Adrenal gland (tissue), 12 donors: ENCODE measurements around the gene HOXB8. TPM values are rescaled to one million over a fixed set of nuclear protein-coding genes. Genes with fewer than 3 reads are reported as not detected.

Experiments used
- DNase-seq, 7 donors: peaks; one replicate each; pipeline ENCODE4 v3.0.0-alpha.2; 2019 to 2020
- H3K27ac ChIP-seq, 5 donors: fragments of 200-600 bp; sonication (generic) in 4 of 5; 1 replicate in 3 of 5; 2 replicates in 2 of 5; pipeline versions ENCODE4 v1.5.1 to v1.8.0; 2016 to 2020; ENCODE audit warnings: mild to moderate bottlenecking in 1 of 5
- H3K27me3 ChIP-seq: fragments of 200-600 bp; 2 replicates; pipeline ENCODE4 v1.8.0; 2021
- H3K36me3 ChIP-seq, 2 donors: fragments of 200-600 bp; replicated peaks in 1 of 2; 1 replicate in 1 of 2; 2 replicates in 1 of 2; pipeline versions ENCODE4 v1.5.1 to v1.8.0; 2018 to 2022
- H3K4me1 ChIP-seq, 2 donors: fragments of 200-600 bp; replicated peaks in 1 of 2; 1 replicate in 1 of 2; 2 replicates in 1 of 2; pipeline versions ENCODE4 v1.5.1 to v1.8.0; 2018 to 2021
- H3K4me3 ChIP-seq, 4 donors: fragments of 200-600 bp; sonication (generic) in 3 of 4; one replicate each; pipeline ENCODE4 v1.5.1; 2016 to 2018
- H3K9me3 ChIP-seq, 3 donors: fragments of 200-600 bp; sonication (generic) in 1 of 3; replicated peaks in 1 of 3; 1 replicate in 2 of 3; 2 replicates in 1 of 3; pipeline versions ENCODE4 v1.5.1 to v1.8.0; 2016 to 2021
- POLR2A ChIP-seq, 2 donors: fragments of 450-650 bp; IDR thresholded peaks; one replicate each; pipeline ENCODE4 v1.6.1; 2017; ENCODE audit warnings: antibody characterized with exemption in 2 of 2, mild to moderate bottlenecking in 2 of 2, moderate library complexity in 1 of 2
- WGBS, 4 donors: extraction: QIAGEN DNeasy Blood & Tissue Kit in 2 of 4; methylation state at CpG; one replicate each; pipeline versions ENCODE4 v1.1.5 to v1.1.7; 2013 to 2017; 5-methylcytosine and 5-hydroxymethylcytosine counted together
- intact Hi-C, 2 donors: fragments of 100-400 bp; cut with DNase I; formaldehyde crosslinking; loops; one replicate each; pipeline versions ENCODE4 v1.14.1 to v1.15.0; 2022 to 2023
- polyA plus RNA-seq, 3 donors: library from polyadenylated mRNA; stranded (reverse); fragments of 200-250 nt in 2 of 3; fragments of 350-450 nt in 1 of 3; fragmentation: Illumina TruSeq in 1 of 3; extraction: RNeasy Lipid Tissue Mini Kit (QIAGEN cat#74804) in 1 of 3; gene quantifications; one replicate each; pipeline ENCODE4 v1.2.3, GENCODE V29; 2013 to 2014
- total RNA-seq, 9 donors: library from RNA; depleted of rRNA in 4 of 9; stranded (reverse); fragments of >200 nt in 4 of 9; fragments of 120-200 nt in 1 of 9; fragmentation: NEBNext Ultra II Directional in 1 of 9; extraction: Animal tissue kit (Norgen Biotek cat#: 25700) in 1 of 9; gene quantifications; one replicate each; pipeline versions ENCODE4 v1.1.0 to v1.2.4, GENCODE V29; 2013 to 2023
- TF ChIP-seq, protein P1 (sequence below), 6 experiments: fragments of 450-650 bp in 4 of 6; fragments of 200-600 bp in 2 of 6; sonication (generic) in 1 of 6; IDR thresholded peaks; 1 replicate in 5 of 6; 2 replicates in 1 of 6; pipeline versions ENCODE4 v1.5.1 to v1.8.0; 2016 to 2021; ENCODE audit warnings: antibody characterized with exemption in 6 of 6, mild to moderate bottlenecking in 2 of 6, moderate library complexity in 1 of 6
- donor health status: healthy with polysubstance abuse.
- donor health status: Bipolar disorder and iron deficiency.
- donor health status: DM: yes; HTN: yes; CAD: no.
- donor health status: DM: no; HTN: no; CAD: no.
- donor health status: DM: no; HTN: no; CAD: no.
- donor health status: DM: yes; HTN: yes; CAD: no.

Gene HOXB8
- total and polyA plus RNA-seq, 12 donors: 0.72 to 13.3 (median 5.9) TPM

DNA sequence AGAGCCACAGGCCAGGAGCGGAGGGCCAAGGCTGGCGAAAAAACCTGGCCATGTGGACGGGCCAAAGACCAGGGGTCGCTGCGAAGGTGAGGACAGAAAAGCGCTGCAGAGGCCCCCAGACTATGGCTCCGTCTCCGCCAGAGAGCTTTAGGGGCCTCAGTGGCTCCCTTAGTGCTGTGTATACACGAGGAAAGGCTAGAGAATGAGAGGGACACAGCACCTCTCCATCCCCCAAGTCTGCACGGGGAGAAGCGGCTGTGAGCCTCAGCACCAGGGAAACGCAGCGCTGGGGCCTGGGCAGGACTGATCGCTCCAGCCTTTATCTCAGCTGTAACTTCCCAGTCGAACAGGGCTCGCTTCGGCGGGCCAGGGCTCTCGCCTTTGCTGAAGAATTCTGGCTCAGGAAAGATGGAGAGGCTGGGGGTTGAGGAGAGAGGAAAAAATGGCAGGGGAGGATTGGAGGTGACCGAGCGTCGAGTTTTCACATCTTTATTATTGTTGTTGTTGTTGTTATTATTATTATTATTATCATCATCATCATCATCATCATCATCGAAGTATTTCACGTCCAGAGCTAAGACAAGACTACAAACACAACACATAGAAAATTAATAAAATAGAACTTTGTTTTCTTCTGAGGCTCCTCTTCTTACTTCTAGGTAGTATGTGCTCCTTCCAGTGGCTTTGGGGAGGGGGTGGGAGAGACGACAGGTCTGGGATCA, 19.7 kb downstream of the HOXB8 start:
- 81 to 86% (median 82%) methylated on average over 24 to 25 of the region's 25 CpGs for WGBS, 4 donors
- intact Hi-C loops: loop anchor here (5.0 to 10.0 kb wide), 2 partner anchors 251 to 258 kb away; no protein-coding TSS in a partner anchor
- DNase-seq: no peak
- peaks cover 0 to 13% of the 10 kb centered on the region in 2 donors for H3K36me3 ChIP-seq
- no peaks in the 10 kb centered on the region for H3K27me3 ChIP-seq
- TF ChIP-seq POLR2A (IDR thresholded peaks at IDR 0.05): no peak
- TF ChIP-seq, protein P1, sequence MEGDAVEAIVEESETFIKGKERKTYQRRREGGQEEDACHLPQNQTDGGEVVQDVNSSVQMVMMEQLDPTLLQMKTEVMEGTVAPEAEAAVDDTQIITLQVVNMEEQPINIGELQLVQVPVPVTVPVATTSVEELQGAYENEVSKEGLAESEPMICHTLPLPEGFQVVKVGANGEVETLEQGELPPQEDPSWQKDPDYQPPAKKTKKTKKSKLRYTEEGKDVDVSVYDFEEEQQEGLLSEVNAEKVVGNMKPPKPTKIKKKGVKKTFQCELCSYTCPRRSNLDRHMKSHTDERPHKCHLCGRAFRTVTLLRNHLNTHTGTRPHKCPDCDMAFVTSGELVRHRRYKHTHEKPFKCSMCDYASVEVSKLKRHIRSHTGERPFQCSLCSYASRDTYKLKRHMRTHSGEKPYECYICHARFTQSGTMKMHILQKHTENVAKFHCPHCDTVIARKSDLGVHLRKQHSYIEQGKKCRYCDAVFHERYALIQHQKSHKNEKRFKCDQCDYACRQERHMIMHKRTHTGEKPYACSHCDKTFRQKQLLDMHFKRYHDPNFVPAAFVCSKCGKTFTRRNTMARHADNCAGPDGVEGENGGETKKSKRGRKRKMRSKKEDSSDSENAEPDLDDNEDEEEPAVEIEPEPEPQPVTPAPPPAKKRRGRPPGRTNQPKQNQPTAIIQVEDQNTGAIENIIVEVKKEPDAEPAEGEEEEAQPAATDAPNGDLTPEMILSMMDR (IDR thresholded peaks at IDR 0.05): no peak
- peaks cover 0 to 33% of the 10 kb centered on the region in 2 donors for H3K4me1 ChIP-seq
- H3K9me3 ChIP-seq: no peaks in the 10 kb centered on the region
- no peak overlapping the region for H3K4me3 ChIP-seq
- peak overlapping the region in 1 of 5 donors; percentile 84 for H3K27ac ChIP-seq

DNA sequence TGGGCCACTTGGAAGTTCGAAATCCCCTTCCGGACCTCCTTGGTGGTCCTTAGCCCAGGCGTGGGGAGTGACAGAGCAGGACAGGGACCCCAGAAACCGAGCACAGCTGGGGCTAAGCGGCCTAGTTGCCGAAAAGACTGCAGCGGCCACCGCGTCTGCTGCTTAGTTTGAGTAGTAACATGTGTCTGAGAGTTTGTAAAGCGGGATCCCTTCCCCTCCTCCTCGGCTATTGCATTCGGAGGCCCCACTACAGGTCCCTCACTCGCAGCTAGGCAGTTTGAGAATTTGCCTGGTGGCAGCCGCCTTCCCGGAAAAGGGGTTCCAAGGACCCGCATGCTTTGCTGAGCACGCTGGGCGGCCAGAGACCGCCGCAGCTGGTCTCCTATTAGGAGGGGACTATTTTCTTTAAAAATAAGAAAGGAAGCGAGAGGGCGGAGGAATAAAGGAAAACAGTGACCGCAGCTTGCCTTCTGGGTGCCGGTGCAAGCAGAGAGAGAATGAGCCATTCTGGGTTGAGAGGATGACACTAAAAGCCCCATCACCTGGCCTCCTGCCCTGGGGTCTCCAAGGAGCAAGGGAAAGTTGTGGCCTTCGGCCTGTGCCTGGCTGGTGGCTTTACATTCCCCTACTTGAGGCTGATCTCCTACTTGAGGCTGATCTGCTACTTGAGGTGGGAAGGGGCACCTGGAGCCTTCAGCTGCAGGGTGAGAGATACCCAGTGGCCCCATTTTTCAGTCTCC, 20.4 kb downstream of the HOXB8 start:
- intact Hi-C loops: loop anchor here (5.0 to 10.0 kb wide), 2 partner anchors 250 to 257 kb away; no protein-coding TSS in a partner anchor
- Histone ChIP-seq H3K27ac (peak overlapping the region in 1 of 5 donors; percentile 66), H3K4me1 (peaks cover 0 to 33% of the 10 kb centered on the region in 2 donors), H3K9me3 (no peaks in the 10 kb centered on the region), H3K4me3 (no peak overlapping the region), H3K36me3 (peaks cover 0 to 13% of the 10 kb centered on the region in 2 donors), H3K27me3 (no peaks in the 10 kb centered on the region)
- TF ChIP-seq, protein P1 (IDR thresholded peaks at IDR 0.05): no peak
- no peak for TF ChIP-seq POLR2A (IDR thresholded peaks at IDR 0.05)
- WGBS, 4 donors: 68 to 87% (median 81%) methylated on average over 23 to 25 of the region's 25 CpGs
- DNase-seq: no peak

DNA sequence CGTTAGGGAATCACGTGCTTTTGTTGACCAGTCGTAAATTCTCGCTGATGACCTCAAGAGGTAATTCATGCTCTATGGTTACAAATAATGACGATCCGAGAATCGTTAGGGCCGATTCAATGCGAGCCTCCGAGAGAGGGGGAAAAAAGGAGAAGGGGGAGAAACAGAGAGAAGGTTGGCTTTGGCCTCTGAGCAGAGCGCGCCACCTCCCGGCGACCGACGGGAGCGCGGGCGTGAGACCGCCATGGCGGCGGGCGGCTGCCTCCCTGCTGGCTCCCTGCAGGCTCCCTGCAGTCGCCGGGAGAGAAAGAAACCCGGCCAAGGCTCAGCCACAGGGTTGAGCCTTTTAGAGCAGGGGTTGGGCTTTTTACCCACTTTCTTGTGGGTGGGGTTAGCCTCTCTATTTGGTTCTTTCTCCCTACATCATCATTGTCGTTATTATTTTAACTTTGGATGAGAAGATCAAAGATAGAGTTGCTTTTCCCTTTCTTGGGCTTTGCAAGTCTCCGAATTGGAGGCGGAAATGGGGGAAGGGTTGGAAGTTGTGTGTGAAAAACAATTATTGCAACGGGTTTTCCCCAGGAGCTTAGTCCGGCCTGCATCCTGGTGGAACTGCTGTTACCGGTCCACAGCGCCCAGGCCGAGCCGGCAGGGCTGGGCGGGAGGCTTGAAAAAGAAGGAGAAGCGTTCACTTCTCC, 21.1 kb downstream of the HOXB8 start:
- H3K36me3 ChIP-seq: peaks cover 0 to 13% of the 10 kb centered on the region in 2 donors
- WGBS, 4 donors: 14 to 37% (median 15%) methylated on average over 17 to 37 of the region's 37 CpGs
- H3K9me3 ChIP-seq: no peaks in the 10 kb centered on the region
- no peaks in the 10 kb centered on the region for H3K27me3 ChIP-seq
- H3K4me3 ChIP-seq: peak overlapping the region in 2 of 4 donors; percentile 41 to 54
- peak; percentile 22 to 27 for TF ChIP-seq POLR2A (IDR thresholded peaks at IDR 0.05)
- TF ChIP-seq, protein P1 (IDR thresholded peaks at IDR 0.05): peak; percentile 88 to 94 (median 92)
- peak overlapping the region in 3 of 5 donors; percentile 53 to 66 (median 62) for H3K27ac ChIP-seq
- peaks cover 0 to 33% of the 10 kb centered on the region in 2 donors for H3K4me1 ChIP-seq
- peak; percentile 77 to 91 (median 84) for DNase-seq
- intact Hi-C loops: loop anchor here in 1 of 2 donors (10.0 kb wide), 1 partner anchor 249 kb away; no protein-coding TSS in a partner anchor
